Activated CD8-positive, alpha-beta memory T cell treated with anti-CD3 and anti-CD28 coated beads, Interleukin-2, amount 50 U/mL, for 24 hours (primary cell): ENCODE data around the gene TOX2.

Experiments used
- DNase-seq: peaks from one replicate; pipeline ENCODE4 v3.0.0-alpha.2; 2020; ENCODE audit errors: extremely low read depth

TOX2 gene

GRCh38 chr20:43915211-43916072, 790 bp downstream of the TOX2 start:
- no peak for DNase-seq

GRCh38 chr20:43916073-43916880, 1.6 kb downstream of the TOX2 start:
- DNase-seq = no peak

GRCh38 chr20:43916881-43917371, 2.3 kb downstream of the TOX2 start:
- no peak for DNase-seq

GRCh38 chr20:43917380-43917779, 2.7 kb downstream of the TOX2 start:
- no peak for DNase-seq

- DNase-seq = no peak
Observed at GRCh38 chr20:43919686-43920403, 5.2 kb downstream of the TOX2 start.

GRCh38 chr20:43920797-43921196, 6.1 kb downstream of the TOX2 start:
- no peak for DNase-seq

GRCh38 chr20:43921227-43921780, 6.7 kb downstream of the TOX2 start:
- no peak for DNase-seq

GRCh38 chr20:43922614-43923013, 8.0 kb downstream of the TOX2 start:
- no peak for DNase-seq

- DNase-seq = no peak
Observed at GRCh38 chr20:43923322-43923721, 8.7 kb downstream of the TOX2 start.

GRCh38 chr20:43923917-43924316, 9.3 kb downstream of the TOX2 start:
- DNase-seq = no peak

- DNase-seq = no peak
Observed at GRCh38 chr20:43925215-43925614, 10.6 kb downstream of the TOX2 start.

GRCh38 chr20:43925801-43926200, 11.1 kb downstream of the TOX2 start:
- no peak for DNase-seq

GRCh38 chr20:43926287-43927050, 11.8 kb downstream of the TOX2 start:
- DNase-seq = no peak

- DNase-seq = no peak
Observed at GRCh38 chr20:43931976-43932375, 17.3 kb downstream of the TOX2 start.

GRCh38 chr20:43934833-43935232, 20.2 kb downstream of the TOX2 start:
- no peak for DNase-seq

- no peak for DNase-seq
Observed at GRCh38 chr20:43936104-43936770, 21.6 kb downstream of the TOX2 start.

- DNase-seq = no peak
Observed at GRCh38 chr20:43936805-43937204, 22.2 kb downstream of the TOX2 start.

- DNase-seq = no peak
Observed at GRCh38 chr20:43937591-43937990, 22.9 kb downstream of the TOX2 start.

- no peak for DNase-seq
Observed at GRCh38 chr20:43938017-43938655, 23.5 kb downstream of the TOX2 start.
